Measurements from ENCODE around the gene ATOH8. TPM values are rescaled to one million over a fixed set of nuclear protein-coding genes. Genes with fewer than 3 reads are reported as not detected.

The ATOH8 gene, protein sequence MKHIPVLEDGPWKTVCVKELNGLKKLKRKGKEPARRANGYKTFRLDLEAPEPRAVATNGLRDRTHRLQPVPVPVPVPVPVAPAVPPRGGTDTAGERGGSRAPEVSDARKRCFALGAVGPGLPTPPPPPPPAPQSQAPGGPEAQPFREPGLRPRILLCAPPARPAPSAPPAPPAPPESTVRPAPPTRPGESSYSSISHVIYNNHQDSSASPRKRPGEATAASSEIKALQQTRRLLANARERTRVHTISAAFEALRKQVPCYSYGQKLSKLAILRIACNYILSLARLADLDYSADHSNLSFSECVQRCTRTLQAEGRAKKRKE
- polyA plus RNA-seq (2013, experiment 1 of 2): 5.8 TPM
- polyA plus RNA-seq (2013, experiment 2 of 2): 6.0 TPM

- Histone ChIP-seq H3K18ac (ENCODE audit: low read depth in 1 of 2, low read length in 2 of 2) (peak within 1 kb of the TSS; percentile 88 to 93), H3K27ac (ENCODE audit: low read length, poor library complexity, severe bottlenecking) (no peak within 1 kb of the TSS), H4K8ac (ENCODE audit: low read length) (peak within 1 kb of the TSS; percentile 72), H3K4me1 (ENCODE audit: control insufficient read depth, insufficient read depth, low read depth, low read length) (peaks cover 44% of the 10 kb centered on the region), H3K9me3 (ENCODE audit: control insufficient read depth, low read length) (no peaks in the 10 kb centered on the region), H4K91ac (ENCODE audit: low read length) (peak within 1 kb of the TSS; percentile 75), H3K14ac (ENCODE audit: low read length in 2 of 2) (peak within 1 kb of the TSS in 1 of 2 experiments; percentile 80), H3K79me1 (replicated peaks; ENCODE audit: low read length, poor library complexity, severe bottlenecking) (peaks cover 3% of the 10 kb centered on the region), H3K36me3 (ENCODE audit: control insufficient read depth in 1 of 2, insufficient read depth in 2 of 2, low read depth in 1 of 2, low read length in 2 of 2) (peaks cover 0 to 3% of the 10 kb centered on the region in 2 experiments), H2AFZ (ENCODE audit: low read depth, low read length) (peak within 1 kb of the TSS; percentile 44), H2BK5ac (ENCODE audit: low read depth, low read length, poor library complexity, severe bottlenecking) (no peak within 1 kb of the TSS), H3K4me3 (ENCODE audit: insufficient read depth in 1 of 2, low read depth in 1 of 2, low read length in 2 of 2) (peak within 1 kb of the TSS; percentile 59 to 94), H3K4me2 (ENCODE audit: low read length, poor library complexity, severe bottlenecking) (peak within 1 kb of the TSS; percentile 96), H2BK120ac (ENCODE audit: low read depth, low read length) (peak within 1 kb of the TSS; percentile 83), H3K27me3 (ENCODE audit: control insufficient read depth in 1 of 2, insufficient read depth in 1 of 2, low read length in 2 of 2) (peaks cover 4 to 45% of the 10 kb centered on the region in 2 experiments), H2BK12ac (ENCODE audit: low read length in 2 of 2) (peak within 1 kb of the TSS; percentile 18 to 88), H3K4ac (ENCODE audit: low read depth in 1 of 2, low read length in 2 of 2) (peak within 1 kb of the TSS; percentile 60 to 96), H3K23ac (ENCODE audit: low read length in 2 of 2) (peak within 1 kb of the TSS in 1 of 2 experiments; percentile 14), H2AK5ac (ENCODE audit: low read length, severe bottlenecking) (no peak within 1 kb of the TSS), H2BK15ac (ENCODE audit: low read depth, poor library complexity, severe bottlenecking) (peak within 1 kb of the TSS; percentile 98), H3K9ac (ENCODE audit: low read length) (peak within 1 kb of the TSS; percentile 91)
- WGBS: under 1% methylated on average over 57 of the region's 81 CpGs
- DNase-seq: peak; percentile 72
Observed at GRCh38 chr2:85753525-85754312, at the start of gene ATOH8. Gene ATOH8 (plus strand): TSS chr2:85753991. CDS start chr2:85754190, 199 bp downstream.

DNA sequence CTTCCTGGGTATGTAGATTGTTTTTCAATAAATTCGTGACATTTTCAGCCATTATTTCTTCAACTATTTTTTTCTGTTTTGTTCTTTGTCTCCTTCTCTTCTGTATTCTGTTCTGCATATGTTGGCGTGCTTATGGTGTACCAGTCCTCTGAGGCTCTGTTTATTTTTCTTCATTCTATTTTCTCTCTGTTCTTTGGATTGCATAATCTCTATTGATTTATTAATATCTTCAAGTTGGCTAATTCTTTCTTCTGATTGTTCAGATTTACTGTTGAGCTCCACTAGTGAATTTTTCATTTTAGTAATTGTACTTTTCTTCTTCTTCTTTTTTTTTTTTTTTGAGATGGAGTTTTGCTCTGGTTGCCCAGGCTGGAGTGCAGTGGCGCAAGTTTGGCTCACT, 49.8 kb upstream of the ATOH8 start:
- Histone ChIP-seq H3K79me1 (replicated peaks; ENCODE audit: low read length, poor library complexity, severe bottlenecking) (no peaks in the 10 kb centered on the region), H2BK120ac (ENCODE audit: low read depth, low read length) (no peak overlapping the region), H3K36me3 (ENCODE audit: control insufficient read depth in 1 of 2, insufficient read depth in 2 of 2, low read depth in 1 of 2, low read length in 2 of 2) (no peaks in the 10 kb centered on the region), H3K14ac (ENCODE audit: low read length in 2 of 2) (no peak overlapping the region), H3K9ac (ENCODE audit: low read length) (no peak overlapping the region), H3K4me3 (ENCODE audit: insufficient read depth in 1 of 2, low read depth in 1 of 2, low read length in 2 of 2) (no peak overlapping the region), H3K18ac (ENCODE audit: low read depth in 1 of 2, low read length in 2 of 2) (no peak overlapping the region), H3K9me3 (ENCODE audit: control insufficient read depth, low read length) (no peaks in the 10 kb centered on the region), H4K91ac (ENCODE audit: low read length) (no peak overlapping the region), H3K4ac (ENCODE audit: low read depth in 1 of 2, low read length in 2 of 2) (no peak overlapping the region), H2BK15ac (ENCODE audit: low read depth, poor library complexity, severe bottlenecking) (no peak overlapping the region), H2BK5ac (ENCODE audit: low read depth, low read length, poor library complexity, severe bottlenecking) (no peak overlapping the region), H2BK12ac (ENCODE audit: low read length in 2 of 2) (no peak overlapping the region), H2AFZ (ENCODE audit: low read depth, low read length) (no peak overlapping the region), H2AK5ac (ENCODE audit: low read length, severe bottlenecking) (no peak overlapping the region), H4K8ac (ENCODE audit: low read length) (no peak overlapping the region), H3K4me2 (ENCODE audit: low read length, poor library complexity, severe bottlenecking) (no peak overlapping the region), H3K27me3 (ENCODE audit: control insufficient read depth in 1 of 2, insufficient read depth in 1 of 2, low read length in 2 of 2) (no peaks in the 10 kb centered on the region), H3K27ac (ENCODE audit: low read length, poor library complexity, severe bottlenecking) (no peak overlapping the region), H3K23ac (ENCODE audit: low read length in 2 of 2) (no peak overlapping the region), H3K4me1 (ENCODE audit: control insufficient read depth, insufficient read depth, low read depth, low read length) (peaks cover 5% of the 10 kb centered on the region)
- no peak for DNase-seq
- 100% methylated on average over 1 of the region's 3 CpGs for WGBS

GRCh38 chr2:85704800-85705679, 48.8 kb upstream of the ATOH8 start:
- no peak overlapping the region for H3K9ac ChIP-seq (ENCODE audit: low read length)
- WGBS: 67% methylated on average over 7 of the region's 8 CpGs

More at GRCh38 chr2:85704800-85705679, 48.8 kb upstream of the ATOH8 start:
- no peaks in the 10 kb centered on the region for H3K9me3 ChIP-seq (ENCODE audit: control insufficient read depth, low read length)
- H3K27me3 ChIP-seq (ENCODE audit: control insufficient read depth in 1 of 2, insufficient read depth in 1 of 2, low read length in 2 of 2): no peaks in the 10 kb centered on the region
- no peak overlapping the region for H3K4me3 ChIP-seq (ENCODE audit: insufficient read depth in 1 of 2, low read depth in 1 of 2, low read length in 2 of 2)
- no peak overlapping the region for H3K4me2 ChIP-seq (ENCODE audit: low read length, poor library complexity, severe bottlenecking)
- no peak overlapping the region for H2BK5ac ChIP-seq (ENCODE audit: low read depth, low read length, poor library complexity, severe bottlenecking)
- no peak overlapping the region for H2AFZ ChIP-seq (ENCODE audit: low read depth, low read length)
- H4K91ac ChIP-seq (ENCODE audit: low read length): peak overlapping the region; percentile 47
- H3K79me1 ChIP-seq (replicated peaks; ENCODE audit: low read length, poor library complexity, severe bottlenecking): no peaks in the 10 kb centered on the region
- peak overlapping the region; percentile 12 to 70 for H2BK12ac ChIP-seq (ENCODE audit: low read length in 2 of 2)
- no peak overlapping the region for H2BK15ac ChIP-seq (ENCODE audit: low read depth, poor library complexity, severe bottlenecking)
- peak overlapping the region; percentile 59 for H4K8ac ChIP-seq (ENCODE audit: low read length)
- H3K4me1 ChIP-seq (ENCODE audit: control insufficient read depth, insufficient read depth, low read depth, low read length): peaks cover 5% of the 10 kb centered on the region
- DNase-seq: no peak
- no peak overlapping the region for H2AK5ac ChIP-seq (ENCODE audit: low read length, severe bottlenecking)
- no peak overlapping the region for H3K23ac ChIP-seq (ENCODE audit: low read length in 2 of 2)
- H3K4ac ChIP-seq (ENCODE audit: low read depth in 1 of 2, low read length in 2 of 2): no peak overlapping the region
- H3K18ac ChIP-seq (ENCODE audit: low read depth in 1 of 2, low read length in 2 of 2): peak overlapping the region; percentile 5 to 72
- H3K27ac ChIP-seq (ENCODE audit: low read length, poor library complexity, severe bottlenecking): no peak overlapping the region
- no peak overlapping the region for H2BK120ac ChIP-seq (ENCODE audit: low read depth, low read length)
- H3K36me3 ChIP-seq (ENCODE audit: control insufficient read depth in 1 of 2, insufficient read depth in 2 of 2, low read depth in 1 of 2, low read length in 2 of 2): no peaks in the 10 kb centered on the region
- H3K14ac ChIP-seq (ENCODE audit: low read length in 2 of 2): no peak overlapping the region

Measured in mesenchymal stem cell (in vitro differentiated cells and primary cell).